GDM1 (cell line): ENCODE data around the gene RELN.

Source experiments
- DNase-seq: peaks from one replicate; lab custom pipeline; 2025; lab: John Stamatoyannopoulos, UW

The RELN gene

GRCh38 chr7:103480771-103481170 is 508.7 kb downstream of the RELN start:
- no peak for DNase-seq

DNA sequence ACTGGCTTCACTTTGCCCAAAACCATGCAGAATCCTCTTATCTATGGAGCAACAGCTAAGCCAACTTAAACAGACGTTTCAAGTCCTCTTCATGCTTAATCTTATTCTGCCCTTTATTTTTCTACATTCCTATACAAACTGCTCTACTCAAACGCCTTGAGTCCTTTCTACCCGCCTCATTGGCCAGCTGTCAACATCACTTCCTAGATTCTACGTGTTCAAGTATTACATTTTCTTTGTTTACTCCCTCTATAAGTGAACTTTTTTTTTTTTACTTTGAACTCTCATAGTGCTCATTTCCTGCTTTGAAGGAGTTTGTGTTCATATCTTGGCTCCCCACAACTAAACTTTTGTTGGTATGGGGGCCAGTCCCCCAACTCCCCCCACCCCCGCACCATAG is 514.5 kb downstream of the RELN start:
- DNase-seq = no peak

DNA sequence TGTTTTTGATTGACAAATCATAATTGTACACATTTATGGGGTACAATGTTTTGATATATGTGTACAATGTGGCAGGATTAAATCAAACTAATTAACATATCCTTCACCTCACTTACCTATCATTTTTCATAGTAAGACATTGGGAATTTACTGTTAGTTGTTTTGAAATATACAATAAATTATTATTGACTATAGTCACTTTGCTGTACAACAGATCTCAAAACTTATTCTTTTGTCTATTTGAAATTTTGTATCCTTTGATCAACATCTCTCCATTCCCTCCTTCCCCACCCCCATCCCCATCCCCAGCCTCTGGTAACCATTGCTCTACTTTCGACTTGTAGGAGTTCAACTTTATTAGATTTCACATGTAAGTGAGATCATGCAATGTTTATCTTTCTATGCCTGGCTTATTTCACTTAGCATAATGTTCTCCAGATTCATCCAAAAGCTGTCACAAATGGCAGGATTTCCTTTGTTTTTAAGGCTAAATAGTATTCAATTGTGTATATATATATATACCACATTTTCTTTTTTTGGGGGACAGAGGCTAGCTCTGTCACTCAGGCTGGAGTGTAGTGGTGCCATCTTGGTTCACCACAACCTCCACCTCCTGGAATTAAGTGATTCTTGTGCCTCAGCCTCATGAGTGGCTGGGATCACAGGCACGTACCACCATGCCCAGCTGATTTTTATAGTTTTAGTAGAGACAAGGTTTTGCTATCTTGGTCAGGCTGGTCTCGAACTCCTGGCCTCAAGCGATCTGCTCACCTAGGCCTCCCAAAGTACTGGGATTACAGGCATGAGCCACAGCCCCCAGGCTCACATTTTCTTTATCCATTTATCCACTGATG is 520.1 kb downstream of the RELN start:
- DNase-seq = no peak

DNA sequence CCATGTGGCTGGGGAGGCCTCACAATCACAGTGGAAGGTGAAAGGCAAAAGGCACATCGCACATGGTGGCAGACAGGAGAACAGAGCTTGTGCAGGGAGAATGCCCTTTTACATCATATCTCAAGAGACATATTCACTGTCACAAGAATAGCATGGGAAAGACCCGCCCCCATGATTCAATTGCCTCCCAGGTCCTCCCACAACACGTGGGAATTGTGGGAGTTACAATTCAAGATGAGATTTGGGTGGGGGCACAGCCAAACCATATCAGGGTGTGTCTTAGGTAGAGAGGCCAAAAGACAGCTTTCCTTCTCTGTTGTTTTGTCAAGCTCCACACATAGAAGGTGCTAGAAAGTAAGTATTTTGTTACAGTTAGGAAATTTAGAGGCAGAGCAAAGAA is 522.6 kb downstream of the RELN start:
- no peak for DNase-seq

DNA sequence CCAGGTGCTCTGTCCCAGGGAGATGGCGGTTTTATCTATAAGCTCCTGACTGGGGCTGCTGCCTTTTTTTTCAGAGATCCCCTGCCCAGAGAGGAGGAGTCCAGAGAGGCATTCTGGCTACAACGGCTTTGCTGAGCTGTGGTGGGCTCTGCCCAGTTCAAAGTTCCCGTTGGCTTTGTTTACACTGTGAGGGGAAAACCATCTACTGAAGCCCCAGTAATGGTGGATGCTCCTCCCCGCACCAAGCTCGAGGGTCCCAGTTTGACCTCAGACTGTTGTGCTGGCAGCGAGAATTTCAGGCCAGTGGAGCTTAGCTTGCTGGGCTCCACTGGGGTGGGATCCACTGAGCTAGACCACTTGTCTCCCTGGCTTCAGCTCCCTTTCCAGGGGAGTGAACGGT is 527.1 kb downstream of the RELN start:
- no peak for DNase-seq

DNA sequence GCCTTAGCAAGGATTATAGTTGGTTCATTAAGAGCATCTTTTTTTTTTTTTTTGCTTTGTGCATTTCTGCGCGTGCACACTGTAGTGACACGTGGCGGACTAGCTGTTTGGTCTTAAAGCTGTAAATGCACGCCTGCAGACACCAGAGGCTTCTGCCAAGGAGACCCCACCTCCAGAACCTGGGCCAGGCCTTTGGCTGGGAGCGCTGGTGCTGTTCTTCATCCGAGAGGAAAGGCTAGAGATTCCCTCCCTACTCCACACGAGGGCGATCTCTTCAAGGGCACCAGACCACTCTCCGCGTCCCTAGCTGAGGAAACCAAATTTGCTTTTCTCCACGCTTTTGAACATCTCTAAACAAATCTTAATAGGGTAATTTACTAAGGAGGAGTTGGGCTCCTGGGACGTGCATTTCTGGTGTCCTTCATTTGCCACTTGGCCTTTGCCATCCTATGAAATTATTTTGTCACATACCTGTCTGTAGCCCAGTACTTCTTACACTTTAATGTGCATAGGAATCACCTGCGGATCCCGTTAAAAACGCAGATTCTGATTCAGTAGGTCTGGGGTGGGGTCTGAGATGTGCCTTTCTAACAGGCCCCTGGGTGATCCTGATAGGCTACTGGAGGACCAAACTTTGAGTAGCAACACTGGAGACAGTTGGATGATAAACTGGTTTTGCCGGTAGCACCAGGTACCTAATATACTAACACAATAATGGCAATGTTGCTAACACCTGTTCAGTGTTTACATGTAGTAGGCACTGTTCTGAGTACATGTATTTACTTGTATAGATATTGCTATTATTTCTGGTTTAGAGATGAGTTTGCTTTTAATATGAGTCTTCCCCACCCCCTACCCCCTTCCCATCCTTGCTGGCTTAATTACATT is 542.1 kb downstream of the RELN start:
- DNase-seq = peak; percentile 8

DNA sequence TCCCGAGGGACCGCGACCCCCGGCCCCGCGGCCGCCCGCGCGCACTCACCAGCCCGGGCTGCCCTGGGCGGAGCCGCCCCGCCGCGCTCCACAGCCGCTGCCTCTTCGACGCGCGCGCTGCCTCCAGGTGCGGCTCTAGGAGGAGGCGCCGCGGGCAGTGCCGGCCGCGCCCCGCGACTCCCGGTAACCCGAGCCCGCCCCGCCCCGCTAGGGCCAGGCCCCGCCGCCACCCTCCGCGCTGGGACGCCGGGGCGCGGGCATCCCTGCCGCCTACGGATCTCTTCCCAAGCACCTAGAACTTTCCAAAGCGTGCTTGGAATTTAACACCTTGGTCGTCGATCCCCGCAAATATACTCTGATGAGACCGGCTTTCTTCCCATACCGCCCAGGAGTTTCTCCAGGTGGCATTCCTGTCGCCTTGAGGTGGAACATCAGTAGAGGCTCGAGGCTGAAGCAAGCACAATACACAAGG is 543.4 kb downstream of the RELN start, which contains the start of gene SLC26A5:
Gene SLC26A5, minus strand, starts transcription at position 159 of the 472 bp plus-strand sequence. CDS start 24,693 bp downstream, outside the sequence.
- no peak for DNase-seq

GRCh38 chr7:103445228-103446048 is 544.0 kb downstream of the RELN start:
- no peak for DNase-seq

DNA sequence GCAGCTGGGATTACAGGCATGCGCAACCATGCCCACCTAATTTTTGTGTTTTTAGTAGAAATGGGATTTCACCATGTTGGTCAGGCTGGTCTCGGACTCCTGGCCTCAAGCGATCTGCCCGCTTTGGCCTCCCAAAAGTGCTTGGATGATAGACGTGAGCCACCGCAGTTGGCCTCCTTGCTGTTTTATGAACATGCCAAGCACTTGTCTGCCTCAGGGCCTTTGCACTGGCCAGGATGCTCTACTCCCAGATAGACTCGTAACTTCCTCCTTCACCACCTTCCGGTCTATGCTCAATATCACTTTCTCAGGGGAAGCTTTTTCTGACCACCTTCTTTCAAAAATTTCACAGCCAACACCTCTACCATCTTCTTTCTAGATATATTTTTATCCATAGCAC is 549.8 kb downstream of the RELN start:
- DNase-seq = no peak

DNA sequence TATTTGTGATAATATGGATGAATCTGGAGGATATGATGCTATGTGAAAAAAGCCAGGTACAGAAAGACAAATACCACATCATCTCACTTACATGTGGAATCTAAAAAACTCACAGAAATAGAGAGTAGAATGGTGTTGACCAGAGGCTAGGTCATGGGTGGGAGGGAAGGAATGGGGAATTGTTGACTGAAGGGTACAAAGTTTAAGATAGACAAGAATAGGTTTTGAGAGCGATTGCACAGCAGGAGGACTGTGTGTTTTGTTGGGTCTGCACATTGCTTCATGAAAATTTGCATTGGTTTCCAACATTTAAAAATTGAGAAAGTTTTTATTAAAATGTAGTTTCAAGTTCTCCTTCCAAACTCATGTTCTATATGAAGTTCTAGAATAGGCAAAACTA is 551.8 kb downstream of the RELN start:
- no peak for DNase-seq

DNA sequence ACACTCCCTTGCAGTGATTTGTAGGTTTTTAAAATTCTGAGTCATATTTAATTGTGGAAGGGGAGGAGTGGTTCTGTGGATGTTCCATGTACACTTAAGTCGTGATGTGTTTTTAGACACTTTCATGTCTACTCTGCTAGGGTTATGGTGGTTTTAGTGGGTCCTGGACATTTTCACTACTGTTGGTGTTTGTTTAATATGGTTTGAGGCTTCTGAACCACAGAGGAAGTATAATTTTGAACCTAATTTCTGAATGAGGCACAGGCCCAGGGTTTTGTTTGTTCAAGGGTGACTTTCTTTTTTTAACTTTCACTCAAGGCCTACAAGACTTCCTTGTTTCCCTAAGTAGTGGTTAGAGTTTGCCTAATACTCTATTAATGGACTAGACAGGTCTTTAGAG is 556.7 kb downstream of the RELN start:
- peak; percentile 16 for DNase-seq

DNA sequence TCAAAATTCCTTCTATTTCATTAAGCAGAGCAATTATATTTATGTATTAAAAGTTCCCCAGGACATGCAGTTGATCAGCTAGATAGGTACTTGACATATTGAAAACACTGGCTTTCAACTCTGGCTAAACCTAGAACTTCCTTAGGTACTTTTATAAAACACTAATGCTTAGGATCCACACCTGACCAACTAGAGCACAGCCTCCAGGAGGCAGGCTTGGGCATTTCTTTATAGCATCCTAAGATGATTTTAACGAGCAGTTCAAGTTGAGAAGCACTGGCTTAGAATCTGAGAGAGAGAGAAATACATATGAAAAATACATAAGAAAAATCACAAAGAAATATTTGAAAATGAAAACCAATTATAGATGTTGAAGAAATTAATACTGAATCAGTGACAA is 564.3 kb downstream of the RELN start:
- DNase-seq = no peak

GRCh38 chr7:103423467-103424179 is 565.8 kb downstream of the RELN start:
- DNase-seq = no peak
